ENCODE data around the gene CCL1.
A peak's percentile ranks its signal among the peaks of the same experiment; 100 is the strongest.

Gene CCL1

DNA sequence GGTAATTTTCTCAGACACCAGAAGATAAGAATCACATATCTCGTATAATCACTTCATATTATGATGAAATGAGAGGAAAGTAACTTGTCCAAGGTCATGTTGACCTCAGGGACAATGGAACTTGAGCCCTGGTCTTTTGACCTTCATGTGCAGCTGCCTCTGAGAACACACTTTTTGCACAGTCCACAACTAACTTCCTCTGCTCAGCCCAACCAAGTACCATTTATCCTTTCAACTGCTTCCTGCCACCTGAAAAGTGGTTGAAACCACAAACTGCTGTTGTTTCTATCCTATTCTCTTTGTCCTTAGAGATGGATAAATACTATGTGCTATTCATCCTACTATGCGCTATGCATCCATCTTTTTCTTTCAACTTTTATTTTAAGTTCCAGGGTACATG, 2.3 kb upstream of the CCL1 start:
- H3K4me3 ChIP-seq (ENCODE audit: low read length), result no peak overlapping the region
- no peak for DNase-seq (ENCODE audit: low read depth)
- TF ChIP-seq, protein P1, sequence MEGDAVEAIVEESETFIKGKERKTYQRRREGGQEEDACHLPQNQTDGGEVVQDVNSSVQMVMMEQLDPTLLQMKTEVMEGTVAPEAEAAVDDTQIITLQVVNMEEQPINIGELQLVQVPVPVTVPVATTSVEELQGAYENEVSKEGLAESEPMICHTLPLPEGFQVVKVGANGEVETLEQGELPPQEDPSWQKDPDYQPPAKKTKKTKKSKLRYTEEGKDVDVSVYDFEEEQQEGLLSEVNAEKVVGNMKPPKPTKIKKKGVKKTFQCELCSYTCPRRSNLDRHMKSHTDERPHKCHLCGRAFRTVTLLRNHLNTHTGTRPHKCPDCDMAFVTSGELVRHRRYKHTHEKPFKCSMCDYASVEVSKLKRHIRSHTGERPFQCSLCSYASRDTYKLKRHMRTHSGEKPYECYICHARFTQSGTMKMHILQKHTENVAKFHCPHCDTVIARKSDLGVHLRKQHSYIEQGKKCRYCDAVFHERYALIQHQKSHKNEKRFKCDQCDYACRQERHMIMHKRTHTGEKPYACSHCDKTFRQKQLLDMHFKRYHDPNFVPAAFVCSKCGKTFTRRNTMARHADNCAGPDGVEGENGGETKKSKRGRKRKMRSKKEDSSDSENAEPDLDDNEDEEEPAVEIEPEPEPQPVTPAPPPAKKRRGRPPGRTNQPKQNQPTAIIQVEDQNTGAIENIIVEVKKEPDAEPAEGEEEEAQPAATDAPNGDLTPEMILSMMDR (conservative IDR thresholded peaks at IDR 0.05; ENCODE audit: low read depth, low read length), result no peak

DNA sequence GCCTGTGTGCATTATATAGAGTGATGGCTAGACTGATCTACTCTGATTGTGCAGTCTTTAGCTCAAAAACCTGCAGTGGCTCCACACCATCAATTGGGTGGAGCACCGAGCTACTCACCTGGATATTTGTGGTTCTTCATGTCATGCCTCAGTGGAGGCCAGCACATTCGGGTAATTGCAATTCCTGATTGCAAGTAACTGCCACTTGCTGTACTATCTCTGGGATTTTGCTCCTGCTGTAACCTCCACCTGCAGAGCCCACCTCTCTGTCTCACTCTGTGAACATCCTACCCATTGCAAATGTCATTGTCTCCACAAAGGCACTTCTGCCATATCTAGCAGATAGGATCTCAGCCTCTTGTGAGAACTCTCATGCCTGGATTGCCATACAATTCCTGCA, 1.7 kb upstream of the CCL1 start:
- no peak overlapping the region for H3K4me3 ChIP-seq (ENCODE audit: low read length)
- TF ChIP-seq, protein P1 (conservative IDR thresholded peaks at IDR 0.05; ENCODE audit: low read depth, low read length), result no peak
- DNase-seq (ENCODE audit: low read depth), result no peak

DNA sequence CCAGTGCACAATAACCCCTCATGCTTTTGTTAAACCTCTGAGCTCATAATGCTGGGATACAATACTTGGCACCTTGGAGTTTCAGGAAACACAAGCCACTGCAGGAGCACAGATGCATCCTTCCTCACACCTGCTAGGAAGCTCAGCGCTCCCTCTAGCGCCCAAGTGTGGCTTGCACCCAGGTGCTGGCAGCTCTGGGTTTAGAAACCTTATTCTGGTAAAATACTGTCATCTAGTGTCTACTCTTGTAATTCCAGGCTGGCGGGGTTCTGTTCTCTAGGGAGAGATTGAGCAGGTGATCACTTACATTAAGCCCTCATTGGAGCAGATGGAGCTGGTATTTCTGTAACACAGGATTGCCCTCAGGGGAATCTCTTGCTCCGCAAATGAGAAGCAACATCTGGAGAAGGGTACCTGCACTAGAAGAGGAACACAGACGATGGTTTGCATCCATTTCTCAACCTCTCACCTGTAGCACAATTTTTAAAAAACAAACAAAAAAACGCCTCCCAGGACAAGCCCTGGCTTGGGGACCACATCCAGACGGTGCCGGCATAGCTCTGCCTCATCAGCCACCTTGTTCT, 1.5 kb downstream of the CCL1 start:
- no peak overlapping the region for H3K4me3 ChIP-seq (ENCODE audit: low read length)
- DNase-seq (ENCODE audit: low read depth), result peak; percentile 66
- TF ChIP-seq, protein P1 (conservative IDR thresholded peaks at IDR 0.05; ENCODE audit: low read depth, low read length), result peak; percentile 100

DNA sequence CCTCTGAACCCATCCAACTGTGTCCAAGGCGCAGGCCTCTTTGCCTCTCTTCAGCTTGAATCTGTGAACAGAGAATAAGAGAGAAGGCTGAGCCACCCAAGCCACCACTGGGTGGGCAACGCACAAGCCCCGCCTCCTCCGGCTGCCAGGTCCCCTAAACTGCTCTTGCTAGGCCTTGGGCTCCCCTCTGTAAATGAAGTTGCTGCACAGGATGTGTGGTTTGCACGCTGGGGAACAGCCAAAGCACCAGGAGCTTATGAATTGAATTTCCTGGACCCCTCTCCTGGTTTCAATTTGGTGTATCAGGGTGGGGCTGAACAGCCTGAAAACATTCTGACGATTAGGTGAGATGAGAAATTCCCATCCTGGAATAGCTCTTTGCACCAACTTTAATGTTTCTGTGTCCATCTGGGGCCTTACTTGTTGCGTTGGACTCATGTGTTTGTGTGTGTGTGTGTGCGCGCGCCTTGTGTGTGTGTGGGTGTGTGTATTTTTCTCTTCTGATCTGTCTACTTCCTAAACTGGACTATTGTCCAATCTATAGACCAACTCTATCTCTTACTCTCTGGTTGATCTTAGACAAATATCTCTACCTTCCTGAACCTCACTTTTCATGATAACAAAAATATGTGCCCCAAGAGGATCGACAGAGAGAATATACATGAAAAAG, 2.3 kb downstream of the CCL1 start:
- no peak for DNase-seq (ENCODE audit: low read depth)
- TF ChIP-seq, protein P1 (conservative IDR thresholded peaks at IDR 0.05; ENCODE audit: low read depth, low read length), result no peak
- no peak overlapping the region for H3K4me3 ChIP-seq (ENCODE audit: low read length)

DNA sequence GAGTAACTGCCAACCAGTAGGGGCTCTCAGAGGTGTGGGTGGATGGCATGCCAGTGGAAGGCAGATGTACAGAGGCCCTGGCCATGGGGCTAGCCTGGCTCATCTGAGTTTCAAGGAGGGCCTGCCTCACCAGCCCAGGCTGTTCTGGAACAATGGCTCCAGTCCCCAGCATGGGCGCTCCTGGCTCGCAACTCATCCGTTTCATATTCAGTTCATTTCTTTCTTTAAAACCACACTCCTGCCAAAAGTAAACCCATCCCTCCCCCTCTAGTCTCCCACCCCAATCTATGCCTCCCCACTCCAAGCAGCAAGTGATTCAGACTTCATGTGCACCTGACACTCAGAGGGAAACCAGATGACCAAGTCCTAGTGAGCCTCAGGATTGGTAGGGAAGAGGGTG, 4.4 kb downstream of the CCL1 start:
- H3K4me3 ChIP-seq (ENCODE audit: low read length), result no peak overlapping the region
- DNase-seq (ENCODE audit: low read depth), result no peak
- TF ChIP-seq, protein P1 (conservative IDR thresholded peaks at IDR 0.05; ENCODE audit: low read depth, low read length), result no peak

DNA sequence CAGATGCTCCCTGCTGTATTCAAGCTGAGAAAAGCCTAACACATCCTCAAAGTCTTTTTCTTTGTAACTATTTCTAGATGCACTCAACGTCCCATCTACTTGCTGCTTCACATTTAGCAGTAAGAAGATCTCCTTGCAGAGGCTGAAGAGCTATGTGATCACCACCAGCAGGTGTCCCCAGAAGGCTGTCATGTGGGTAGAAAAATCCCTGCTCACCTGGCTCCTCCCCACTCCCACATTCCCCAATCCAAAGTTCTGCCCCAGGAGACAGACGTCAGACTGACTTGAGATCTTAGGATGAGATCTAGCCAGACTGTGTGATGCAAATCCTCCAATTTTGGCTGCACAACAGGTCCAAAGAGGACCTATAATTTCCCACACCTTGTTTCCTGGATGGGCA, 5.6 kb downstream of the CCL1 start:
- TF ChIP-seq, protein P1 (conservative IDR thresholded peaks at IDR 0.05; ENCODE audit: low read depth, low read length), result no peak
- H3K4me3 ChIP-seq (ENCODE audit: low read length), result no peak overlapping the region
- DNase-seq (ENCODE audit: low read depth), result no peak

DNA sequence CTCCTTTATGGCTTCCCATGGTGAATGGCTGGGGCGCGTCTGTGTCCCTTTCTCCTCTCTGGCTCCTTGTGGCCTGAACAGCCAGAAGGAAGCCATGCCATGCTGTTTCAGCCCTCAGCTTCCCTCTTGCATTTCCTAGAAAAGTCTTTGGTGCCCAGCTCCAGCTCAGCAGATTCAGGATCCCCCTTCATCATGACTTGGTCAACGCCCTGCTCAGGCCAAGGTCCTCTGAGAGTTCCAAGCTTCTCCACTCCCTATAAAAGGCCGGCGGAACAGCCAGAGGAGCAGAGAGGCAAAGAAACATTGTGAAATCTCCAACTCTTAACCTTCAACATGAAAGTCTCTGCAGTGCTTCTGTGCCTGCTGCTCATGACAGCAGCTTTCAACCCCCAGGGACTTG, 6.8 kb downstream of the CCL1 start, which contains the start of gene CCL13:
TSS of gene CCL13 (plus strand) at position 287 of the 400 bp plus-strand sequence. CDS start at position 334, 47 bp downstream.
- no peak within 1 kb of the TSS for H3K4me3 ChIP-seq (ENCODE audit: low read length)
- TF ChIP-seq, protein P1 (conservative IDR thresholded peaks at IDR 0.05; ENCODE audit: low read depth, low read length), result no peak
- no peak for DNase-seq (ENCODE audit: low read depth)
